ENCODE data around the gene FAM90A1.
"Not testable (repeated sequence)": the region's sequence is repeated elsewhere in the genome, so short reads cannot be mapped to it uniquely, and the experiment has no call there.

FAM90A1 gene

DNA sequence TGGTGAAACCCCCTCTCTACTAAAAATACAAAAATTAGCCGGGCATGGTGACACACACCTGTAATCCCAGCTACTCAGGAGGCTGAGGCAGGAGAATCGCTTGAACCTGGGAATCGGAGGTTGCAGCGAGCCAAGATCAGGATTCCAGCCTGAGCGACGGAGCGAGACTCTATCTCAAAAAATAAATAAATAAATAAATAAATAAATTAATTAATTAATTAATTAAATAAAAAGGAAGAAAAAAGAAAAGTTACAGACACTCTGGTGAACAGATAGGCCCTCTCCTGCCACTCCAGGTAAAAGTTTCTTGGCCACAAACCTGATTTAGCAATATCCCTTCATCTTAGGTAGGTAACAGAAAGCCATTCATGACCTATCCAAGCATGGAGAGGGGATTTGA is 44.5 kb downstream of the FAM90A1 start:
- not testable (repeated sequence) for DNase-seq (ENCODE audit: extremely low read depth, low read depth)

GRCh38 chr12:8181271-8181670 is 46.1 kb downstream of the FAM90A1 start:
- DNase-seq (ENCODE audit: extremely low read depth, low read depth): not testable (repeated sequence)

DNA sequence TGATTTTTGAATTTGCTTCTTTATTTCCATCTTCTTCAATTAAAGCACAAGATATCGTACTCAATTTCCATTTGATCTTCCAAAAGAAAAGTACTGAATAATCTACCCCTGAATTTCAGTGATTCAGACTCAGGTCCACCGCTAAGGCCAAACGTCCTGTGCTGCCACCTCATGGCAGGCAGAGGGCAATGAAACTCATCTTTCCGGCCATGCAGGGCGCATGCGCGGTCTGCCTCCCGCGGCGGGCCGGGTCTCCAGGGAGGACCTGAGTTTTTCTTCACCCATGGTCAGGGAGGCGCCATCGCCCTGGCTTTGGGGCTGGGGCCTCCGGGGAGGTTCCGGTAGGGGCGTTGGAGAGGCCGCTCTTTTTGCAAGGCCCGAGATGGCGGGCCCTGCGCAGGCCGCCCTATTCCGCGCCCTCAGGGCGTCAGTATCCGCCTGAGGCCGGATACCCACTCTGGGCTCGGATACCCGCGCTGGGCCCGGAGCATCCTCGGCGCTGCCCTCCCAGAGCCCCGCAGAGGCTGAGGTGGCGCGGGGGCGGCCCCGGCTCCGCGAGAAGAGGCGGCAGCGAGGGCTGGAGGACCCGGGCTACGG is 47.3 kb downstream of the FAM90A1 start:
- TF ChIP-seq CTCF (IDR thresholded peaks at IDR 0.05; ENCODE audit: low read depth, low read length): peak; percentile 61
- peak; percentile 20 for DNase-seq (ENCODE audit: extremely low read depth, low read depth)

- DNase-seq (ENCODE audit: extremely low read depth, low read depth): not testable (repeated sequence)
Observed at GRCh38 chr12:8172911-8173310, 54.5 kb downstream of the FAM90A1 start.
